K562 (cell line): ENCODE results near the gene ABAT. TPM values are rescaled to one million over a fixed set of nuclear protein-coding genes. Genes with fewer than 3 reads are reported as not detected.
"Not testable (repeated sequence)": the region's sequence is repeated elsewhere in the genome, so short reads cannot be mapped to it uniquely, and the experiment has no call there.

ENCODE experiments used
- ATAC-seq: fragments of 200-7000 bp; cut with Tn5 transposase; 3 replicates; pipeline ENCODE4 v1.9.1; 2020; ENCODE audit warnings: moderate library complexity
- BruUV-seq: library from RNA; stranded (reverse); fragments of 400-500 nt; replicated peaks from 2 replicates; lab custom pipeline; 2021; lab: Mats Ljungman, UMichigan
- CTCF ChIA-PET: fragments of 300-600 bp; formaldehyde crosslinking; extraction: SDS; loops from one replicate; lab custom pipeline; 2021; ENCODE audit warnings: low intra/inter-chr PET ratio; lab: Yijun Ruan, JAX
- POLR2A ChIA-PET: fragments of 300-600, 350-650 bp; sonication (Branson Sonifier 250); formaldehyde crosslinking; extraction: SDS; loops from one replicate; lab custom pipeline; 2021; ENCODE audit warnings: antibody characterized with exemption, inconsistent platforms; lab: Yijun Ruan, JAX
- DNase-seq, 4 experiments: peaks; one replicate each; pipeline versions ENCODE4 v3.0.0 to v3.0.0-alpha.2; 2011 to 2018; ENCODE audit warnings: low spot score in 3 of 4, mixed read lengths in 3 of 4; ENCODE audit errors: extremely low read depth in 1 of 4
- FAIRE-seq: peaks from 2 replicates; lab custom pipeline; 2011; peaks lifted over from hg19 to GRCh38; lab: Jason Lieb, UNC
- H2AFZ ChIP-seq: 2 replicates; pipeline ENCODE4 v1.6.0; 2011; ENCODE audit warnings: low read depth, low read length, control low read depth, inconsistent platforms
- H3K27ac ChIP-seq: fragments of 200-600 bp; 3 replicates; pipeline ENCODE4 v1.8.0; 2011; ENCODE audit warnings: low read depth, mild to moderate bottlenecking, control low read depth, inconsistent platforms, low read length, moderate library complexity, mixed read lengths; ENCODE audit errors: extremely low read depth
- H3K27me3 ChIP-seq, 2 experiments: fragments of 300-600 bp in 1 of 2; 2 replicates in 1 of 2; 3 replicates in 1 of 2; pipeline versions ENCODE4 v1.6.0 to v1.8.0; 2011; ENCODE audit warnings: inconsistent platforms in 2 of 2, low read length in 2 of 2, mild to moderate bottlenecking in 1 of 2, mixed read lengths in 1 of 2, moderate library complexity in 1 of 2; ENCODE audit not compliant: control insufficient read depth in 2 of 2, insufficient read depth in 2 of 2
- H3K36me3 ChIP-seq: fragments of 300-600 bp; 3 replicates; pipeline ENCODE4 v1.8.0; 2011; ENCODE audit warnings: mild to moderate bottlenecking, low read length, inconsistent platforms; ENCODE audit not compliant: control insufficient read depth, insufficient read depth
- H3K4me1 ChIP-seq, 2 experiments: fragments of 200-600 bp in 1 of 2; replicated peaks in 1 of 2; 2 replicates in 1 of 2; 3 replicates in 1 of 2; pipeline versions ENCODE4 v1.5.1 to v1.8.0; 2011; ENCODE audit warnings: inconsistent platforms in 2 of 2, low read length in 2 of 2, mild to moderate bottlenecking in 1 of 2, mixed read lengths in 1 of 2, moderate library complexity in 1 of 2; ENCODE audit not compliant: control insufficient read depth in 2 of 2, insufficient read depth in 2 of 2
- H3K4me2 ChIP-seq: 2 replicates; pipeline ENCODE4 v1.6.1; 2011; ENCODE audit warnings: low read length, control low read depth, inconsistent platforms, mixed read lengths; ENCODE audit not compliant: insufficient read depth
- H3K4me3 ChIP-seq: fragments of 200-600 bp; sonication (generic), shearing (Covaris generic); 2 replicates; pipeline ENCODE4 v1.5.1; 2016; ENCODE audit warnings: control low read depth, inconsistent platforms
- H3K79me2 ChIP-seq: fragments of 200-600 bp; 3 replicates; pipeline ENCODE4 v1.8.0; 2011; ENCODE audit warnings: low read length, inconsistent platforms; ENCODE audit not compliant: control insufficient read depth, insufficient read depth
- H3K9ac ChIP-seq, 2 experiments: 2 replicates each; pipeline versions ENCODE4 v1.6.0 to v1.6.1; 2011; ENCODE audit warnings: low read depth in 2 of 2, low read length in 2 of 2, control low read depth in 1 of 2, inconsistent platforms in 1 of 2, mild to moderate bottlenecking in 1 of 2, mixed read lengths in 1 of 2; ENCODE audit not compliant: insufficient read depth in 1 of 2
- H3K9me1 ChIP-seq: one replicate; pipeline ENCODE4 v1.6.0; 2011; ENCODE audit warnings: inconsistent platforms, mild to moderate bottlenecking, low read length, moderate library complexity; ENCODE audit not compliant: control insufficient read depth, insufficient read depth
- H3K9me3 ChIP-seq: replicated peaks from 2 replicates; pipeline ENCODE4 v1.5.1; 2011; ENCODE audit warnings: low read depth, low read length, inconsistent platforms; ENCODE audit not compliant: control insufficient read depth, insufficient read depth
- H4K20me1 ChIP-seq: replicated peaks from 2 replicates; pipeline ENCODE4 v1.6.1; 2011; ENCODE audit warnings: low read length, inconsistent platforms, mixed read lengths; ENCODE audit not compliant: control insufficient read depth, insufficient read depth
- DPF2 ChIP-seq: fragments of 450-650 bp; IDR thresholded peaks from 2 replicates; pipeline ENCODE4 v1.6.1; 2016
- HSF4 ChIP-seq: fragments of 250-450 bp; sonication (Bioruptor Pico); IDR thresholded peaks from 2 replicates; pipeline ENCODE4 v2.1.2; 2022; ENCODE audit warnings: mild to moderate bottlenecking, moderate library complexity, borderline replicate concordance
- KAT7 ChIP-seq: sonication (generic); formaldehyde crosslinking; IDR thresholded peaks from 2 replicates; pipeline ENCODE4 v1.8.0; 2022; ENCODE audit warnings: missing genetic modification reagents, mild to moderate bottlenecking, borderline replicate concordance
- NR1H2 ChIP-seq: sonication (generic); formaldehyde crosslinking; IDR thresholded peaks from 2 replicates; pipeline ENCODE4 v1.4.0; 2020; ENCODE audit warnings: mild to moderate bottlenecking, missing genetic modification reagents
- NR2C2 ChIP-seq, 2 experiments: fragments of 200-800 bp in 1 of 2; sonication (Bioruptor generic) in 1 of 2; sonication (generic) in 1 of 2; formaldehyde crosslinking in 1 of 2; IDR thresholded peaks; 2 replicates each; pipeline versions ENCODE4 v1.6.1 to v1.8.0; 2016 to 2022; ENCODE audit warnings: mild to moderate bottlenecking in 1 of 2, missing compliant biosample characterization in 1 of 2, missing genetic modification characterization in 1 of 2, missing genetic modification reagents in 1 of 2
- SRSF9 ChIP-seq: fragments of 200-400 bp; formaldehyde crosslinking; IDR thresholded peaks from 2 replicates; pipeline ENCODE4 v1.6.1; 2017; ENCODE audit warnings: low read depth, low read length, borderline replicate concordance
- TCFL5 ChIP-seq: fragments of 250-450 bp; sonication (Bioruptor Pico); conservative IDR thresholded peaks from 2 replicates; pipeline ENCODE4 v1.6.1; 2021; ENCODE audit warnings: mild to moderate bottlenecking, moderate library complexity, matching md5 sums
- ZNF354B ChIP-seq: fragments of 250-450 bp; sonication (Bioruptor Pico); IDR thresholded peaks from 2 replicates; pipeline ENCODE4 v1.4.0; 2020
- ZNF780A ChIP-seq: fragments of 250-450 bp; sonication (Bioruptor Pico); IDR thresholded peaks from 2 replicates; pipeline ENCODE4 v1.5.0; 2021; ENCODE audit warnings: mild to moderate bottlenecking
- WGBS: fragments of 100-300 bp; shearing (Covaris generic); methylation state at CpG from one replicate; pipeline ENCODE4 v1.1.6; 2016; ENCODE audit warnings: low coverage, mixed read lengths; ENCODE audit not compliant: insufficient coverage; ENCODE audit errors: missing lambda C conversion rate; 5-methylcytosine and 5-hydroxymethylcytosine counted together
- in situ Hi-C: fragments of 300-500 bp; cut with MboI; formaldehyde crosslinking; loops from 4 replicates; pipeline ENCODE4 v1.15.0; 2018; ENCODE audit warnings: inconsistent platforms, mixed read lengths
- intact Hi-C: fragments of 100-400 bp; cut with micrococcal nuclease; formaldehyde crosslinking; loops from 2 replicates; pipeline ENCODE4 v1.14.2; 2022
- polyA plus RNA-seq, 8 experiments: library from polyadenylated mRNA; depleted of rRNA in 4 of 8; stranded (reverse) in 5 of 8; unstranded in 3 of 8; fragments of >200 nt; fragmentation: Nextera tagmentation in 2 of 8; fragmentation: Illumina TruSeq in 1 of 8; extraction: Ambion mirVana in 2 of 8; extraction: Trizol in 1 of 8; gene quantifications; 2 replicates each; pipeline versions ENCODE4 v1.2.1 to v1.2.3, GENCODE V29; 2011 to 2014; ENCODE audit warnings: inconsistent platforms in 1 of 8, missing spikeins in 1 of 8
- total RNA-seq, 7 experiments: library from RNA; depleted of rRNA in 6 of 7; stranded (reverse); fragments of >200 nt in 6 of 7; fragmentation: Illumina TruSeq in 2 of 7; extraction: Trizol in 2 of 7; gene quantifications; 2 replicates each; pipeline versions ENCODE4 v1.2.1 to v1.2.3, GENCODE V29; 2011 to 2021; ENCODE audit warnings: low replicate concordance in 1 of 7
- TF ChIP-seq, protein P1 (sequence below): fragments of 450-650 bp; formaldehyde crosslinking; IDR thresholded peaks from 2 replicates; pipeline ENCODE4 v1.4.0; 2020; ENCODE audit warnings: mild to moderate bottlenecking, moderate library complexity
- TF ChIP-seq, protein P2 (sequence below): fragments of 250-450 bp; sonication (Bioruptor Pico); IDR thresholded peaks from 2 replicates; pipeline ENCODE4 v1.8.0; 2022; ENCODE audit warnings: moderate library complexity, mild to moderate bottlenecking, inconsistent platforms

ABAT gene
- total and polyA plus RNA-seq, 9 of the 15 experiments (the other 6 are each of a cell fraction or from before 2014, with no cell fraction given), result 0.01 to 0.49 (median 0.10) TPM

DNA sequence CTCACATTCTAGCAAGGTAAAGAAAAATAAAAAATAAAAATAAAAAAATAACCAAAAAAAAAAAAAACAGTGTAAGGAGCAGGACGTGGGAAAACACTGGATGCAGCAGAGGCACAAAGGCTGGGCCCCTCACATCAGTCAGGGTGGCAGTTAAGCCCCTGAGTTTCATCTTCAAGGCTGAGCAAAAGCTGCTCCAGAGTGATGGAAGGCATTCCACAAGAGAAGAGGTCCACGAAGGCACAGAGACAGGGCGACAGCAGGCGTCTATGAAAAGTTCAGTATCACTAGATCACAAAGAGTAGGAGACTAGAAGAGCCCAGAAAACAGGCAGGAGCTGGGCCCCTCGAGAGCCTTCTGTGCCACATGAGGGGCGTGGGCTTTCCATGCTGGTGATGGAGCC, 111.0 kb downstream of the ABAT start (continued):
- TF ChIP-seq, protein P1, sequence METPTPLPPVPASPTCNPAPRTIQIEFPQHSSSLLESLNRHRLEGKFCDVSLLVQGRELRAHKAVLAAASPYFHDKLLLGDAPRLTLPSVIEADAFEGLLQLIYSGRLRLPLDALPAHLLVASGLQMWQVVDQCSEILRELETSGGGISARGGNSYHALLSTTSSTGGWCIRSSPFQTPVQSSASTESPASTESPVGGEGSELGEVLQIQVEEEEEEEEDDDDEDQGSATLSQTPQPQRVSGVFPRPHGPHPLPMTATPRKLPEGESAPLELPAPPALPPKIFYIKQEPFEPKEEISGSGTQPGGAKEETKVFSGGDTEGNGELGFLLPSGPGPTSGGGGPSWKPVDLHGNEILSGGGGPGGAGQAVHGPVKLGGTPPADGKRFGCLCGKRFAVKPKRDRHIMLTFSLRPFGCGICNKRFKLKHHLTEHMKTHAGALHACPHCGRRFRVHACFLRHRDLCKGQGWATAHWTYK (CRISPR knock-in tag), result no peak
- TF ChIP-seq SRSF9 (no peak), KAT7 (CRISPR knock-in tag) (no peak), DPF2 (no peak), NR1H2 (CRISPR knock-in tag) (no peak), TCFL5 (CRISPR knock-in tag) (no peak), ZNF354B (CRISPR knock-in tag) (no peak), HSF4 (CRISPR knock-in tag) (no peak), ZNF780A (CRISPR knock-in tag) (no peak), NR2C2 (CRISPR knock-in tag; IDR thresholded peaks at IDR 0.05) (no peak), NR2C2 (tag; IDR thresholded peaks at IDR 0.05) (no peak)
- TF ChIP-seq, protein P2, sequence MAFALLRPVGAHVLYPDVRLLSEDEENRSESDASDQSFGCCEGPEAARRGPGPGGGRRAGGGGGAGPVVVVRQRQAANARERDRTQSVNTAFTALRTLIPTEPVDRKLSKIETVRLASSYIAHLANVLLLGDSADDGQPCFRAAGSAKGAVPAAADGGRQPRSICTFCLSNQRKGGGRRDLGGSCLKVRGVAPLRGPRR (CRISPR knock-in tag), result no peak

DNA sequence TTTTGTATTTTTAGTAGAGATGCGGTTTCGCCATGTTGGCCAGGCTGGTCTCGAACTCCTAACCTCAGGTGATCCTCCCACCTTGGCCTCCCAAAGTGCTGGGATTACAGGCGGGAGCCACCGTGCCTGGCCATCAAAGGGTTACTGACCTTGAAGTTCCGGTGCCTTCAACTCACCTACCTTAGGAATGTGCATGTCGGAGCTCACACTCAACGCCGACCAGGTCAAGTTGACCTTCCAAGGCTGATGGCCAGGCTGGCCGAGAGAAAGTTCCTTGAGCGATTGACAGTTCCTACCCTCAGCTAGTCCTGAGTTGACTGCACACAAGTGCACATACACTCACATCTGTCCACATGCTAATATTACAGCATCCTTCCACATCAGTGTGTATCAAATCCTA, 111.9 kb downstream of the ABAT start:
- peaks cover 41 to 45% of the 10 kb centered on the region in 2 experiments; a peak in 4 of 5 replicates for H3K27me3 ChIP-seq
- CTCF ChIA-PET, DNase-seq, H3K4me3 ChIP-seq, H3K9ac ChIP-seq, ATAC-seq, H2AFZ ChIP-seq, H3K36me3 ChIP-seq, intact Hi-C loops, H3K9me3 ChIP-seq, H3K4me2 ChIP-seq, in situ Hi-C loops, H3K27ac ChIP-seq, H3K79me2 ChIP-seq, BruUV-seq, H4K20me1 ChIP-seq, H3K4me1 ChIP-seq, FAIRE-seq, H3K9me1 ChIP-seq: not testable (repeated sequence)
- POLR2A ChIA-PET, result interaction anchor here (1.4 kb wide), 1 partner anchor 12 kb away, joined by 3 read pairs; no protein-coding TSS in a partner anchor
- WGBS, result 27% methylated on average over 11 of the region's 11 CpGs
